Osteoblast (primary cell): Measurements from ENCODE around the gene ACOT13. TPM values are rescaled to one million over a fixed set of nuclear protein-coding genes. Genes with fewer than 3 reads are reported as not detected.

Source experiments
- DNase-seq: peaks from one replicate; pipeline ENCODE4 v3.0.0; 2011; ENCODE audit warnings: low spot score, mixed read lengths; ENCODE audit not compliant: insufficient read length; ENCODE audit errors: missing footprints
- H2AFZ ChIP-seq: 2 replicates; pipeline ENCODE4 v1.6.0; 2011; ENCODE audit warnings: mild to moderate bottlenecking, low read length
- H3K27ac ChIP-seq: 2 replicates; pipeline ENCODE4 v1.5.1; 2011; ENCODE audit warnings: mild to moderate bottlenecking, low read depth, low read length, moderate library complexity
- H3K27me3 ChIP-seq: 2 replicates; pipeline ENCODE4 v1.6.0; 2012; ENCODE audit warnings: mild to moderate bottlenecking, control low read depth, inconsistent platforms, low read length, moderate library complexity; ENCODE audit not compliant: insufficient read depth
- H3K36me3 ChIP-seq: 2 replicates; pipeline ENCODE4 v1.5.1; 2011; ENCODE audit warnings: mild to moderate bottlenecking, low read length, control low read depth, moderate library complexity; ENCODE audit not compliant: insufficient read depth
- H3K4me1 ChIP-seq: 2 replicates; pipeline ENCODE4 v1.5.1; 2011; ENCODE audit warnings: mild to moderate bottlenecking, low read length, control low read depth, moderate library complexity; ENCODE audit not compliant: insufficient read depth
- H3K4me2 ChIP-seq: 2 replicates; pipeline ENCODE4 v1.6.0; 2011; ENCODE audit warnings: mild to moderate bottlenecking, low read length; ENCODE audit not compliant: insufficient read depth
- H3K4me3 ChIP-seq: fragments of 200-600 bp; sonication (generic); 3 replicates; pipeline ENCODE4 v1.5.1; 2012; ENCODE audit warnings: mild to moderate bottlenecking, low read length, inconsistent platforms; ENCODE audit not compliant: insufficient read depth
- H3K79me2 ChIP-seq: 2 replicates; pipeline ENCODE4 v1.6.0; 2012; ENCODE audit warnings: mild to moderate bottlenecking, low read length, control low read depth, inconsistent platforms; ENCODE audit not compliant: insufficient read depth
- H3K9me3 ChIP-seq: 2 replicates; pipeline ENCODE4 v1.5.1; 2011; ENCODE audit warnings: low read depth, low read length, control low read depth
- H4K20me1 ChIP-seq: 2 replicates; pipeline ENCODE4 v1.6.0; 2012; ENCODE audit warnings: mild to moderate bottlenecking, low read length, control low read depth; ENCODE audit not compliant: insufficient read depth
- CTCF ChIP-seq: IDR thresholded peaks from 2 replicates; pipeline ENCODE4 v1.5.1; 2011; ENCODE audit warnings: mild to moderate bottlenecking, low read depth, low read length, moderate library complexity; ENCODE audit errors: extremely low read depth
- total RNA-seq: library from RNA; depleted of rRNA; stranded (reverse); fragments of >200 nt; gene quantifications from 2 replicates; pipeline ENCODE4 v1.2.3, GENCODE V29; 2012

ACOT13 gene
- total RNA-seq, 1 donor = 5.8 TPM

DNA sequence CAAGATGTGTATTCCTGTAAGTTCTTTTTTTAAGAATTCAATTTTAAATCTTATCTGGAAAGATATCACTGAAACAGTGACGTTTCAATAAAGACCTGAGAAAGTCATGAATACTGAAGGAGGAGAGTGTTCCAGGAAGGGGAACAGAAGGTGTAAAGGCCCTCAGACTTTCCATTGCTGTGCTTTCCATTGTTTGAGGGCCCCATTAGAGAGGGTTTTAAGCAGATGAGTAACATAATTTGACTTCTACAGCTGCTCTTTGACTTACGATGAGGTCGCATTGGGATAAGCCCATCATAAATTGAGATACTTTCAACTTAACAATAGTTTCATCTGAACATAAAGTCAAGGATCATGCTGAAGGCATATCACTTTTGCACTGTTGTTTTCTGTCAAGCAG is 24.7 kb downstream of the ACOT13 start:
- no peak for TF ChIP-seq CTCF

DNA sequence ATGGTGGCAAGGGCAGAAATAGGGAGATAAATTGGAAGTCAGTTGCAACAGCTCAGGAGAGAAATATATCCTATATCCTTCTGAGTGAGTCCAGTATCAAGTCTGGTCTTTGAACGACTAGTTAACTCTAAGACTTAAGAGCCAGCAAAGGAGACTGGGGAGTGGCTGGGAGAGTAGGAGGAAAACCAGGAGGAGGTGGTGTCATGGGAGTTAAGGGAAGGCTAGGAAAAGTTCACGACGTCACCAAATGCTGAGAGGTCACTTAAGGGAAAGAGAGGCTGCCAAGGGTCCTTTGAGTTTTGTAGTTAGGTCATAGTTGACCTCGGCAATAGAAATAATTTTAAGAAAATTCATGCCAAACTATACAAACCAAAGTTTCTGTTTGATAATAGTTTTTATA is 25.1 kb downstream of the ACOT13 start:
- no peak for DNase-seq
- TF ChIP-seq CTCF = no peak
- H4K20me1 ChIP-seq = peaks cover 6% of the 10 kb centered on the region
- no peaks in the 10 kb centered on the region for H3K27me3 ChIP-seq
- H3K4me2 ChIP-seq = no peak overlapping the region
- no peak overlapping the region for H2AFZ ChIP-seq
- H3K79me2 ChIP-seq = no peaks in the 10 kb centered on the region
- no peaks in the 10 kb centered on the region for H3K36me3 ChIP-seq
- peaks cover 12% of the 10 kb centered on the region for H3K4me1 ChIP-seq
- H3K9me3 ChIP-seq = no peaks in the 10 kb centered on the region
- H3K27ac ChIP-seq = no peak overlapping the region
- no peak overlapping the region for H3K4me3 ChIP-seq

More for the DNA sequence above, 24.7 kb downstream of the ACOT13 start:
- H4K20me1 ChIP-seq = peaks cover 6% of the 10 kb centered on the region
- H2AFZ ChIP-seq = no peak overlapping the region
- no peaks in the 10 kb centered on the region for H3K9me3 ChIP-seq
- no peaks in the 10 kb centered on the region for H3K36me3 ChIP-seq
- DNase-seq = no peak
- no peak overlapping the region for H3K4me3 ChIP-seq
- H3K27me3 ChIP-seq = no peaks in the 10 kb centered on the region
- H3K4me2 ChIP-seq = no peak overlapping the region
- peaks cover 12% of the 10 kb centered on the region for H3K4me1 ChIP-seq
- H3K27ac ChIP-seq = no peak overlapping the region
- no peaks in the 10 kb centered on the region for H3K79me2 ChIP-seq

- H3K79me2 ChIP-seq = no peaks in the 10 kb centered on the region
- H3K27ac ChIP-seq = no peak overlapping the region
- H4K20me1 ChIP-seq = peaks cover 6% of the 10 kb centered on the region
- H2AFZ ChIP-seq = no peak overlapping the region
- peaks cover 12% of the 10 kb centered on the region for H3K4me1 ChIP-seq
- no peaks in the 10 kb centered on the region for H3K36me3 ChIP-seq
- no peak overlapping the region for H3K4me3 ChIP-seq
- no peak overlapping the region for H3K4me2 ChIP-seq
- DNase-seq = no peak
- H3K27me3 ChIP-seq = no peaks in the 10 kb centered on the region
- no peak for TF ChIP-seq CTCF
- no peaks in the 10 kb centered on the region for H3K9me3 ChIP-seq
Observed at GRCh38 chr6:24692415-24692814, 25.5 kb downstream of the ACOT13 start.

DNA sequence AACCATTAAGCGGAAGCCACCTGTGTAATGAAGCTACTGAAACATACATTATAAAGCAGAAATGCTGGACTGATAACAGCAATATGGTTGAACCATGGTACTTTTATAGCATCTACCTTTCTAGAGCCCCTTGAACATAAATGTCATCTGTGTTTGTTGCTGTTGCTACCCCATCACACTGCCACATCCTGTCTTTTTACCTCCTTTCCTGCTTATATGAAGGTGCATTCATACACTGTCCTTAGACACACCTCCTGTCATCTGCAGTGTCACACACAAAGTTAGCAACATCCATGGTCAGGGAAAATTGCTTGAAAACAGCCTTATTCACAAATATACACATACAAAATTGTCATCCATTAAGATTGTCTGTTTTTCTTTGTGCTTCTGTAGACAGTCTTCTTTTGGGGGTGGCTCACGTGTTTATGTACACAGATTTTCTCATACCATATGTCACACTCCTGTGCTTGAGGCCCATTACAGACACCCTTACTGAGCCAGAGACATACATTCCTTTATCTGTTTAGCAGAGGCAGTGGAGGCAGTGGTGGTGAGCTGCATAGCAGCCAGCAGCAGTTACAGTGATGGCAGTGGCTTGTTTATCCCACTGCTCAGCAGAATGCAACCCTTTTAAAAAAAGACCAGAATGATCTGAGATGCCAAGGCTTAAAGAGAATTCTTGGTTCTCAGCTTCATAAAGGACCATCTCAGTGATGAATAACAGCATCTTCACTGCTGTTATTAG is 26.1 kb downstream of the ACOT13 start:
- Histone ChIP-seq H3K9me3 (no peaks in the 10 kb centered on the region), H2AFZ (no peak overlapping the region), H3K27me3 (no peaks in the 10 kb centered on the region), H3K36me3 (no peaks in the 10 kb centered on the region), H3K27ac (no peak overlapping the region), H3K4me3 (no peak overlapping the region), H4K20me1 (peaks cover 6% of the 10 kb centered on the region), H3K79me2 (no peaks in the 10 kb centered on the region), H3K4me2 (no peak overlapping the region), H3K4me1 (peaks cover 12% of the 10 kb centered on the region)
- DNase-seq = no peak
- no peak for TF ChIP-seq CTCF
